Fibroblast of mammary gland (primary cell): ENCODE results near the gene EEF1AKMT1.

Source experiments
- DNase-seq: peaks from one replicate; pipeline ENCODE4 v3.0.0-alpha.2; 2010; ENCODE audit warnings: low read depth
- H3K4me3 ChIP-seq: 2 replicates; pipeline ENCODE4 v1.5.1; 2011; ENCODE audit warnings: low read depth, mild to moderate bottlenecking, low read length, moderate library complexity; ENCODE audit not compliant: control insufficient read depth
- TF ChIP-seq, protein P1 (sequence below): conservative IDR thresholded peaks from 2 replicates; pipeline ENCODE4 v1.5.1; 2011; ENCODE audit warnings: low read depth, low read length, inconsistent platforms; ENCODE audit not compliant: control insufficient read depth, insufficient read depth

Gene EEF1AKMT1

DNA sequence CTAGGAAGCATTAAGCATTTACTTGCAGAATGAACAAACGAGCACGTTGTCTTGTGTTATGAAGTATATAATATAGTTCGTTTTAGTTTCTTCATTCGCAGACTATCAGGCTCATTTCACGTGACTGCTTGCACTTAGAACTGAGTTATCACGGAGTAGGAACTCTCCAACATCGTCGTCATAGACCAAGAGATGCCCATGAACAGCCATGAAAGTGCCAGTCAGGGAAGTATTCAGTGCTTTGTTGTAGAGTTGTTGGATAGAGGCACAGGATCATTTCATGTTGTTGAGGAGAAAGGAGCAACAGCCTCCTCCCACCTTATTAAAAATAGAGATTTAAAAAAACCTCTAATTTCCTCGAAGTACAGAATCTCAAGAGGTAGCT, 71.2 kb downstream of the EEF1AKMT1 start:
- TF ChIP-seq, protein P1, sequence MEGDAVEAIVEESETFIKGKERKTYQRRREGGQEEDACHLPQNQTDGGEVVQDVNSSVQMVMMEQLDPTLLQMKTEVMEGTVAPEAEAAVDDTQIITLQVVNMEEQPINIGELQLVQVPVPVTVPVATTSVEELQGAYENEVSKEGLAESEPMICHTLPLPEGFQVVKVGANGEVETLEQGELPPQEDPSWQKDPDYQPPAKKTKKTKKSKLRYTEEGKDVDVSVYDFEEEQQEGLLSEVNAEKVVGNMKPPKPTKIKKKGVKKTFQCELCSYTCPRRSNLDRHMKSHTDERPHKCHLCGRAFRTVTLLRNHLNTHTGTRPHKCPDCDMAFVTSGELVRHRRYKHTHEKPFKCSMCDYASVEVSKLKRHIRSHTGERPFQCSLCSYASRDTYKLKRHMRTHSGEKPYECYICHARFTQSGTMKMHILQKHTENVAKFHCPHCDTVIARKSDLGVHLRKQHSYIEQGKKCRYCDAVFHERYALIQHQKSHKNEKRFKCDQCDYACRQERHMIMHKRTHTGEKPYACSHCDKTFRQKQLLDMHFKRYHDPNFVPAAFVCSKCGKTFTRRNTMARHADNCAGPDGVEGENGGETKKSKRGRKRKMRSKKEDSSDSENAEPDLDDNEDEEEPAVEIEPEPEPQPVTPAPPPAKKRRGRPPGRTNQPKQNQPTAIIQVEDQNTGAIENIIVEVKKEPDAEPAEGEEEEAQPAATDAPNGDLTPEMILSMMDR: no peak
- no peak for DNase-seq
- peak overlapping the region; percentile 53 for H3K4me3 ChIP-seq

DNA sequence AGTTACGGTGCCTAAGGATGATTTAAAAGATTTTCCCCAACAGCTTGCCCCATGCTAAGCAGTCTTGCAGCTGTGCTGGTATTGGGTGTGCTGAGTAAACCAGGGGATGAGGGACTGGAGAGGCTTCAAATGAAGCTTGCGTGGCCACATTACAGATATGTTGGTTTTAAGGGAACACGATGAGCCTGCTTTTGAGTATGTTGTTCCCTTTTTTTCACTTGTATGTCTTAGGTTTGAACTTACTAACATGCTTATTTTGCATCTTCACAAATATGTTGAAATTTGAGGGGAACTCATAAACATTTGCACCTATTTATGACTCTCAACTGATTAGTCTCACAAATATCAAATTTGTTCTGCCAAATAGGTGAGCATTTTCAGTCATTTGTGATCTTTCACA, 72.3 kb downstream of the EEF1AKMT1 start:
- TF ChIP-seq, protein P1: no peak

DNA sequence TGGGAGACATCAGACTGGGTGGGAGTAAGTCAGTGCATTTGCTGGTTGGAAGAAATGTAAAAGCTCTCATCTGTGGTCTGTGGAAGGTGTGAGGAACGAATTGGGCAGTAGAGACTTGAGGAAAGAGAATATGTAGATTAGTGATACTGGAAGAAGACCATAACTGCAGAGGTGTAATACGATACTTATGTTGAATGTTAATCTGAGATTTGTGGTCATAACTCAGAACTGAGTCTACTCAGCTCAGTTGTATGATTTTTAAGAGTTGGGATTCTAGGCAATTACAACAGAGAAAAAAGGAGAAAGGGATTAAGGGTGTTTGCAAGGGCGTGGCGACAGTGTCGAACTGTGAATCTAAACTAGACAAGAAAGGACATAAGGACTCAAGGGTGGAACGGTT, 73.5 kb downstream of the EEF1AKMT1 start:
- DNase-seq: no peak
- no peak overlapping the region for H3K4me3 ChIP-seq
- TF ChIP-seq, protein P1: no peak

More for the DNA sequence above, 72.3 kb downstream of the EEF1AKMT1 start:
- no peak for DNase-seq
- no peak overlapping the region for H3K4me3 ChIP-seq

DNA sequence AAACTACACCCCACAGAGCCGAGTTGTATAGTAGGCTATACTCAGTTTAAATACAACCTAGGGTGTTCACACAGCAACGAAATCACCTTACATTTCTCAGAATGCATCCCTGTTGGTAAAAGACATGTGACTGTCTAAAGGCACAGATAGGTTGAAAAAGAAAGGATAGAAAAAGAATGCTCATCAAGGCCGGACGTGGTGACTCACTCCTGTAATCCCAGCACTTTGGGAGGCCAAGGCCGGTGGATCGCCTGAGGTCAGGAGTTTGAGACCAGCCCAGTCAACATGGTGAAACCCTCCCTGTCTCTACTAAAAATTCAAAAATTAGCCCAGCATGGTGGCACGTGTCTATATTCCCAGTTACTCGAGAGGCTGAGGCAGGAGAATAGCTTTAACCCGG, 74.0 kb downstream of the EEF1AKMT1 start:
- TF ChIP-seq, protein P1: no peak
- no peak for DNase-seq
- H3K4me3 ChIP-seq: no peak overlapping the region

DNA sequence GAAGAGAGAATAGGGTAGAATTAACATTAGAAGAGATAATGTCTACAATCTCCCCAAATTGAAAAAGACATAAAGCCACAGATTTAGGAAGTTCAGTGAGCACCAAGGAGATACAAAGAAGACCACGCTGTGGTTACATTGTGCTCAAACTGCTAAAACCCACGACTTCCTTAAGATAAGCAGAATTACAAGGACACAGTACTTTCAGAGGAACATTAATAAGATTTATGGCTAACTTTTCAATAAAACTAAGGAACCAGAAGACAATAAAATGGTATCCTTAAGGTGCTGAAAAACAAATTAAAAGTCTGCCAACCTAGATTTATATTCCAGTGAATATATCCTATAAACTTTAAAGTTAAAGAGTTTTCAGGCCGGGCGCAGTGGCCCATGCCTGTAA, 77.7 kb downstream of the EEF1AKMT1 start:
- TF ChIP-seq, protein P1: no peak

DNA sequence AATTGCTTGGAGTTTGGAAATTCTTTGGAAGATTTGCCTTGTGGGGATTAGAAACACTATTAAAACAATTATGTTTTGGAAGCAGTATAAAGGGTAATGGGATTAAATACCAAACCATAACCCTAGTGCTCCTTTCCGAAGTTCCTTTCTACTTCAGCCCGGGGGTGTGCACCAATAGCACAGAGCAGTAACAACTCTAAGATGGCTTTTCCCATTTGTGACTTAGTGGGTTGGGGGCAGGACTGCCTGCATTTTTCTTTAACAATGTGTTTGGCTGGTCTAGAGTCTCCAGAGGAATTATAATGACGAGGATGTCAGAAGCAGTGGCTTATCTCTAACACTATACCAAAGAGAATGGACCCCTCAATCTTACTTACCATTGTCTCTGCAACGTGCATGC, 82.1 kb downstream of the EEF1AKMT1 start:
- H3K4me3 ChIP-seq: no peak overlapping the region
- no peak for DNase-seq
- TF ChIP-seq, protein P1: no peak

More for the DNA sequence above, 77.7 kb downstream of the EEF1AKMT1 start:
- no peak for DNase-seq
- no peak overlapping the region for H3K4me3 ChIP-seq

DNA sequence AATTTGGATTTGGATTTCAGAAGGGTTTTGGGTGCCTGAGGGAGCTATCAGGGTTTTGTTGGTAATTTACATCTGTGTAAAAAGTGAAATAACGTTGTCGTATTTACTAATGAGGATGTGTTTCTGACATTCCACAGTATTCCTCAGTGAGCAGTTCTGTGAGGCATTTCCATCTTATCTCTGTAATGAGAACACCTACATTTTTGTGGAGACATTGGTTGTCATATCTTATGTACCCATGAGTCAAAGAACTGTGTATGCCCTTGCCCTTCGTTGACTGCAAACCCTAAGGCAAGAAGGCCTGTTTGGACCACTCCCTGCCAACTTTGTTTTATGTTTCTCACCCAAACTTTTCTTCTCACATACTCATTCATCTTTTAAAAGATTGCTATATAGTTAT, 84.5 kb downstream of the EEF1AKMT1 start:
- H3K4me3 ChIP-seq: no peak overlapping the region
- TF ChIP-seq, protein P1: no peak
- DNase-seq: no peak
